Stimulated activated CD4-positive, alpha-beta T cell treated with anti-CD3 and anti-CD28 coated beads, Interleukin-1b, Interleukin-23, amount 100 ng/mL, for 24 hours (primary cell): ENCODE measurements around the gene SNX30.

Experiments
- DNase-seq, 4 experiments: peaks; one replicate each; pipeline ENCODE4 v3.0.0-alpha.2; 2020; ENCODE audit warnings: low read depth in 4 of 4, low spot score in 1 of 4

SNX30 gene

DNA sequence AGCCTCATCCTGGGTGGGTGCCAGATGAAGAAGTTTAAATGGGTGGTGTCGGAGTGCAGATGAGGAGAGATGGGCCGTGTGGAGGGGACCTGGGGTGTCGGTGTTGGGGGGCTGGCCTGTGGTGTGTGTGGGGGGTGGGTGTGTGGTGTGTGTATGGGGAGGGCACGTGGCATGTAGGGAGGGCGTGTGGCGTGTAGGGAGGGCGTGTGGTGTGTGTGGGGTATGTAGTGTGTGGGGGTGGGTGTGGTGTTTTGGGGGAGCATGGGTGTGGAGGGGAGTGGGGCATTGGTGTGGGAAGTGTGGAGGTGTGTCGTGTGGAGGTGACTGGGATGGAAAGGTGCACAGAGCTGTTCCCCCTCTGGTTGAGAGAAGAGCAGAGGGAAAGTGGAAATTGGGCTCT, 105.6 kb downstream of the SNX30 start:
- no peak for DNase-seq

- no peak for DNase-seq
These were observed 106.3 kb downstream of the SNX30 start for GRCh38 chr9:112856843-112857242.

DNA sequence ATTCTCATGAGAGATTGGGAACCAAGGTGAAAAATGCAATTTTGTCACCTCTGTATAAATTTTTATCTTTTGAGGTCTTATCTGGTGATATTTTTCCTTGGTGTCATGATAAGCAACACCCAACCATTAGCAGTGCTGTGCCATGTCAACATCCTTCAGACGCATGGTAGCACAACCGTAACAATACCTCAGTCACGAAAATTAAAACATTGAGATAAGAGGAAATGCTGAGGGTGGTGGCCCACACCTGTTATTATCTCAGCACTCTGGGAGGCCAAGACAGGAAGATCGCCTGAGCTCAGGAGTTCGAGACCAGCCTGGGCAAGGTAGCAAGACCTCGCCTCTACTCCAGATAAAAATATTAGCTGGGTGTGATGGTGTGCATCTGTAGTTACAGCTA, 107.4 kb downstream of the SNX30 start:
- DNase-seq: no peak

DNA sequence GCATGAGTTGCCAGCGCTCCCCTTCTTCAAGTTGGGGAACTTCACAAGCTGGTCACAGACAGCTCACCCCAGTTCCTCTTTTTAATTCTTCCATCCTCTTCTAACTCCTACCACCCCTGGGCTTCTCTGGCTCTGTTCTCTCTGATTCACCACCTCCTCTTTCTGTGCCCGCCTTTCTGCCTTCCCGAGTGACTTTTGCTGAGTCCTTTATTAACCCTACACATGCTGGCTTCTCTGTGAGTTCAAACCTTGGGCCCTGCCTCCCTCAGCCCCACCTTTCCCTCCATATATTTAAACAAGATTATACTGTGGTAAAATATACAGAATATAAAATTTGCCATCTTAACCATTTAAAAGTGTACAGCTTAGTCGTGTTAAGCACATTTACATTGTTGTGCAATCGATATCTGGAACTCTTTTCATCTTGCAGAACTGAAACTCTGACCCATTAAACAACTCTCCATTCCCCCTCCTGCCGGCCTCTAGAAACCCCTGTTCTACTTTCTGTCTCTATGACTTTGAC, 108.1 kb downstream of the SNX30 start:
- no peak for DNase-seq

DNA sequence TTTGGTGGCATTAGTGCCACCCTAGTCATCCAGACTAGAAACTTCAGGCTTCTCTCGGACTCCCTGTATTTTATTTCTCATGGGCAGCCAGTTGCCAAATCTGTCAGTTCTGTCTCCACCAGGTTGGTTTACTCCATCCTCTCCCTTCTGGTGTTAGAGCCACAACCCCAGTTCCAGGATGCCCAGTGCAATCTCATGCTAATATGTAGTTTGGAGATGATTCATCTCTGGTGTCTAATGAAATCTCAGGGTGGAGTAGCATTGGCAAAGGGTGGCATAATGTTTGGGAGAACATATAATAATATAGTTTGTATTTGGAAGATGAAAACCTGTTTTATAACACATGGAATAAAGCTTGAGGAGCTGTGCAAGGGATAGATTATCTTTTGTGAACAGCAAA, 109.9 kb downstream of the SNX30 start:
- DNase-seq: no peak

GRCh38 chr9:112861155-112861554, 110.6 kb downstream of the SNX30 start:
- DNase-seq: no peak

DNA sequence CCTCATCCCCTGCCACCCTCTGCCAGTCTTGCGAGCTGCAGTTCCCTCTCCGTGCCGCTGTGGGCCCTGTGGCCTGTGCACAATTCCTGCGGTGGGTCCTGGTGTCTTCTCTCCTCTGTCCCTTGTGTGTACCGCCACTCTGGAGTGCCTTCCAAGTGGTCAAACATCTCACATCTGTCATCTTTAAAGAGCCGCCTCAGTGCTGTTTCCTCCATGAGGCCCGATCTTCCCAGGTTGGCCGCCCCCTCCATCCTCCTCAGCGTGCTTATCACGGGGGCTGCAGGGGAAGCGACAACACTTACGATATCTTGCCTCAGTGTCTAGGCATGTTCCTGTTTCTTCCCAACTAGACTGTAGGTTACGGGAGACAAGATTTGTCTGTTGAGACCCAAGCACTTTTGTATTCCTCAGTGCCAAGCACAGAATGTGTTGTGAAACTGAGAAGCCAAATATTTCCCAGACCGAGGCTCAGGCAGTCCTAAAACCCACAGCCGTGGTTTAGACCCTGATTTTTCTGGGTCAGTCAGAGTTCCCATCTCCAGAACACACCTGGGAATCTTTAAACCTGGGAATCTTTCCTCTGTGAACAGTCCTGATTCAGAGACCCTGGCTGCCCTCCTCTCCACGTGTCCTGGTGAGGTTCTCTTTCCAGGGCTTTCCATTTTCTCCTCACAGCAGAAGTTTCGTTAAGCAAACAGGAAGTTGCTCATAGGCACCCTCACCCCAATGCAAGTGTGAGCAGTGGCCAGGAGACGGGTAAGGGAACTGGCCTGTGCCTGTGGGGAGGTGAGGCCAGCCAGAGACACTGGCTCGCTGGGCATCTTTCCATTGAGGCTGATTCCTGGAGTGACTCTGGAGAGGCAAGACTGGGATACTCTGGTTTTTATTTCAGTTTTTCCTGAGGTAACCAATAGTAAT, 111.3 kb downstream of the SNX30 start:
- DNase-seq: no peak

- no peak for DNase-seq
These were observed 112.7 kb downstream of the SNX30 start for GRCh38 chr9:112863214-112863613.

- no peak for DNase-seq
These were observed 113.2 kb downstream of the SNX30 start for GRCh38 chr9:112863746-112864145.

- no peak for DNase-seq
These were observed 113.8 kb downstream of the SNX30 start for GRCh38 chr9:112864403-112864802.

DNA sequence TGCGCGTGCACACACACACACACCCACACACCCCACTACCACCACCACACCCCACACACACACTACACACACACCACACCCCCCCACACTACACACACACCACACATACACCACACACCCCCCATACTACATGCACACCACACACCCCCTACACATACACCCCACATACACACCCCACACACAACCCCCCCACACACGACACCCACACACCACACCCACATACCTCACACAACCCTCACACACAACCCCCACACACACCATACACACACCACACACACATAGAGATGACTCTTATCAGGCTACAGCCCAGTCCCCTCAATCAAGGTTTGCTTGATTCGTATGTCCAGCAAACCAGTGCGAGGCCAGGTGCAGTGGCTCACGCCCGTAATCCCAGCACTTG, 114.4 kb downstream of the SNX30 start:
- DNase-seq: no peak

DNA sequence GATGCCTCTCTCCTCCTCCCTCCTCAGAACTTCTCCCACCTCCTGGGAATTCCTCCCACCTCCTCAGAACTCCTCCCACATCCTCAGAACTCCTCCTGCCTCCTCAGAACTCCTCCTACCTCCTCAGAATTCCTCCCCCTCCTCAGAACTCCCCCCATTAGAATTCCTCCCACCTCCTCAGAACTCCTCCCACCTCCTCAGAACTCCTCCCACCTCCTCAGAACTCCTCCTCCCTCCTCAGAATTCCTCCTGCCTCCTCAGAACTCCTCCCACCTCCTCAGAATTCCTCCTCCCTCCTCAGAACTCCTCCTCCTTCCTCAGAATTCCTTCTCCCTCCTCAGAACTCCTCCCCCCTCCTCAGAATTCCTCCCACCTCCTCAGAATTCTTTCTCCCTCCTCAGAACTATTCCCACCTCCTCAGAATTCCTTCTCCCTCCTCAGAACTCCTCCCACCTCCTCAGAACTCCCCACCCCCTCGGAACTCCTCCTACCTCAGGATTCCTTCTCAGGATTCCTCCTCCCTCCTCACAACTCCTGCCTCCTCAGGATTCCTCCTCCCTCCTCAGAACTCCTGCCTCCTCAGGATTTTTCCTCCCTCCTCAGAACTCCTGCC, 116.2 kb downstream of the SNX30 start:
- DNase-seq: no peak

GRCh38 chr9:112867275-112867991, 116.9 kb downstream of the SNX30 start:
- peak in 1 of 4 experiments; percentile 4 for DNase-seq

GRCh38 chr9:112868461-112868860, 117.9 kb downstream of the SNX30 start:
- DNase-seq: no peak

- DNase-seq: no peak
These were observed 118.5 kb downstream of the SNX30 start for GRCh38 chr9:112869041-112869529.

- DNase-seq: no peak
These were observed 119.4 kb downstream of the SNX30 start for GRCh38 chr9:112869917-112870316.

DNA sequence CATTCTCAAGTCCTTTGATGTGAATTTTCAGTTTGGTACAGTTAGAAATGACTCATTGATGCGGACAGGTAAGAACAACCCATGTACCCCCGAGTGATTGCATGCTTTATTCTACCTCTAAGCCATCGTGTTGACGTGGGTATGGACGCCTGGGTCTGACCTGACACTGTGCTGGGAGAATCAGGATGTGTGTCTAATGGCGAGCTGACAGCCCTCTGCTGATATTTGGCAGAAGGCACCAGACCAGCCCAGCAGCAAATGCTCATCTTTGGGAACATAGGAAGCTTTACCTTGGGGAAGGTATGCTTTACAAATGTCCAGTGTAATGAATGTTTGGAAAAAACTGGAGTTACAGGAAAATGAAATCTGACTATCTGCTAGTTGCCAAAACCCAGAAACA, 120.0 kb downstream of the SNX30 start:
- no peak for DNase-seq

GRCh38 chr9:112872019-112872418, 121.5 kb downstream of the SNX30 start:
- no peak for DNase-seq

- DNase-seq: no peak
These were observed 123.3 kb downstream of the SNX30 start for GRCh38 chr9:112873773-112874405.

GRCh38 chr9:112878752-112879151, 128.2 kb downstream of the SNX30 start:
- no peak for DNase-seq

DNA sequence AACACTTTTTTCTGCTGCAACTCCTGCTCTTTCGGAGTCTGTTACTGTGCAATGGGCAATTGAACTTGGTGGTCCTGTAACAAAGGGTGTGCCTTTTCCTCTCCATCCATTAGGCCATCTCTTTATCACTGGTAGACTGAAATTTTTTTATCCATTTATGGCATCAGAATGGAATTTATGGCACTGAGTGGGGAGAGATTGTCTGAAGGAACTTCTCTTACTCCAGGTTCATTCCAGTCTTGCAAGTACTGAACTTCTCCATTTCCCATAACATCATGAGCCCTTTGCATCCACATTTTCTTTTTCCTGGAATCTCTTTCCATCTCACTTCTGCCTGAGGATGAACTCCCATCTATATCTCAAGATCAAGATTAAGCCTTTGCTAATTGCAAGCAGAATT, 130.1 kb downstream of the SNX30 start:
- no peak for DNase-seq
